GM19023 (cell line): Measurements from ENCODE around the gene ZNF431.
"Not testable (repeated sequence)": the region's sequence is repeated elsewhere in the genome, so short reads cannot be mapped to it uniquely, and the experiment has no call there.

Experiments used
- ATAC-seq: cut with Tn5 transposase; IDR thresholded peaks from one replicate; pipeline ENCODE4 v1.9.1; 2021; ENCODE audit warnings: mild to moderate bottlenecking, moderate library complexity; ENCODE audit not compliant: unreplicated experiment

The ZNF431 gene

GRCh38 chr19:21143854-21144253 is 2.0 kb downstream of the ZNF431 start:
- no peak for ATAC-seq

- ATAC-seq, result no peak
Observed at GRCh38 chr19:21147540-21147939, 5.7 kb downstream of the ZNF431 start.

- ATAC-seq, result no peak
Observed at GRCh38 chr19:21148681-21149080, 6.8 kb downstream of the ZNF431 start.

GRCh38 chr19:21149877-21150276 is 8.0 kb downstream of the ZNF431 start:
- no peak for ATAC-seq

GRCh38 chr19:21151460-21151859 is 9.6 kb downstream of the ZNF431 start:
- no peak for ATAC-seq

- ATAC-seq, result no peak
Observed at GRCh38 chr19:21158523-21159135, 16.8 kb downstream of the ZNF431 start.

GRCh38 chr19:21164541-21164940 is 22.7 kb downstream of the ZNF431 start:
- no peak for ATAC-seq

GRCh38 chr19:21166436-21166835 is 24.6 kb downstream of the ZNF431 start:
- ATAC-seq, result no peak

GRCh38 chr19:21197590-21198295 is 55.9 kb downstream of the ZNF431 start:
- ATAC-seq, result no peak

- no peak for ATAC-seq
Observed at GRCh38 chr19:21202865-21203494, 61.1 kb downstream of the ZNF431 start.

GRCh38 chr19:21210037-21210621 is 68.3 kb downstream of the ZNF431 start:
- ATAC-seq, result no peak

- no peak for ATAC-seq
Observed at GRCh38 chr19:21221693-21222092, 79.9 kb downstream of the ZNF431 start.

- not testable (repeated sequence) for ATAC-seq
Observed at GRCh38 chr19:21229938-21230337, 88.1 kb downstream of the ZNF431 start.

GRCh38 chr19:21233691-21234090 is 91.9 kb downstream of the ZNF431 start:
- no peak for ATAC-seq

- not testable (repeated sequence) for ATAC-seq
Observed at GRCh38 chr19:21236751-21237150, 94.9 kb downstream of the ZNF431 start.

- ATAC-seq, result no peak
Observed at GRCh38 chr19:21238670-21239069, 96.8 kb downstream of the ZNF431 start.
